CD4-positive, alpha-beta T cell treated with Interleukin-17A for 1 hour (primary cell): ENCODE results near the gene KRTAP10-7.
"Not testable (repeated sequence)": the region's sequence is repeated elsewhere in the genome, so short reads cannot be mapped to it uniquely, and the experiment has no call there.

Experiments
- DNase-seq: peaks from one replicate; pipeline ENCODE4 v3.0.0-alpha.2; 2020

Gene KRTAP10-7

DNA sequence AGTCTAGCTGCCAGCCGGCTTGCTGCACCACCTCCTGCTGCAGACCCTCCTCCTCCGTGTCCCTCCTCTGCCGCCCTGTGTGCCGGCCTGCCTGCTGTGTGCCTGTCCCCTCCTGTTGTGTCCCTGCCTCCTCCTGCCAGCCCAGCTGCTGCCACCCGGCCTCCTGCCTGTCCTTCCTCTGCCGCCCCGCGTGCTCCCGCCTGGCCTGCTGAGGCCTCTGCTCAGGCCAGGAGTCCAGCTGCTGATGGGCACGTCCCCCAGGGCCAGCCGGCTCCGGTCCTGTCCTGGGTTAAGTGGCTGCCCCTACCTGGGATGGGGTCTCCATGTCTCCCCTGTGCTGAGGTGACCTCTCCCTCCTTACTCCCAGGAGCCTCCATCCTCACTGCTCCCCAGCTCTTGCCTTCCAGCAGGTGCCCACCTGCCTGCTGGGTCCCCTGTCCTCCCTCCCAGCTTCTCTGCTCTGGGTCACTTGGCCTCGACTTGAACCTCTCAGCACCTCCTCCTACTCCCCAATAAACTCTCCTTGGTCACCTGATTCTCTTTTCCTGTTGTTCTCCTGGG lies 12.4 kb downstream of the KRTAP10-7 start:
- DNase-seq: no peak

DNA sequence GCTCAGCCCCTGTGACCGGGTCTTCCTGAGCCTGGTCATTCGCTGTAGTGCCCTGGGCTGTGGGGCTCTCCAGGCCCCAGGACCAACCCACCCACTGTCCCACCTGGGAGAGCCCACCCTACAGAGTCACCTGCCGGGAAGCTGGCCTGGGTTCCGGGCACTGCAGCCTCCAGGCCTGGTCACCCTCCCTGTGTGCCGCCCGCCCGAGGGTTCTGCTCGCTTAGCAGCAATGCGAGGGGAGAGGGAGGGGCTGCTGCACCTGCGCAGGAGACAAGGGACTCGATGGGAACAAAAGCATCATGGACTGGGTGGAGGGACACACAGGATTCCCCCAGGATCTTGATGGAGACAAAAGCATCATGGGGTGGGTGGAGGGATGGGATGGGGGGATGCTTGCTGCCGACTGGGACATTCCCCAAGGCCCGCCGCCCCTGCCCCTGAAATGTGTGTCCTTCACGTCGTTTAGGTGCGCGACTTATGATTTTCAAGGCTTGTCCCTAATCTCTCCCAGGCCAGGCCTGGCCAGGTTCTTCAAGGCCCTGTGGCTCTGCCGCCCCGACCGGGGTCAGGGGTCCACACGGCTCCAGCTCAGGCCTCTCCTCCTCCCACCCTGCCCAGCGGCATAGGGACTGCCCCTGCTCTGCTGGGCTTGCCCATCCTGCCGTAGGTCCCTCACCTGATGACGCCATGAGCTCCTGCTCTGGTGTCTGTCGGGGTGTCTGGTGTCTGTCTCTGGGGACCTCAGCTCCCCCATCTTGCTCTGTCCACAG lies 13.2 kb downstream of the KRTAP10-7 start:
- DNase-seq: no peak

DNA sequence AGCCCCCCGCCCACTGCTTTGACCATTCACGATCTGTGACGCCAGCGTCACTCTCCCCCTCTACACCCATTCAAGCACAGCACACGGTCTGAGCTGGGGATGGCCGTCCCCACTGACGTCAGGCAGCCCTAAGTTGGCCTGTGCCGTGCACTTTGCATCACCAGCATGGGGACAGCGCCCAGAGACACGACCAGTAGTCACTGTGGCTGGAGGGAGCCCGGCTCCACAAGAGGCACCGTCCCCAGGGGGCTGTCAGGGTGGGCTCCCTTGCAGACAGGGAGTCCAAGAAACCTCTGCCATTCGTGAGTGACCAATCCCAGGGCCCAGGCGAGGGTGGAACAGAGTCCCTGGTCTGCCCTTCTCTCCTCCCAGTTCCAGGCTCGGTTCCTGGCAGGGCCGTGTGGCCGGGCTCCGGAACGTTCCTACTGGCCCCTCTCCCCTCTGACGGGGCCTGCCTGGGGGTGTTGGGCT lies 13.8 kb downstream of the KRTAP10-7 start:
- no peak for DNase-seq

DNA sequence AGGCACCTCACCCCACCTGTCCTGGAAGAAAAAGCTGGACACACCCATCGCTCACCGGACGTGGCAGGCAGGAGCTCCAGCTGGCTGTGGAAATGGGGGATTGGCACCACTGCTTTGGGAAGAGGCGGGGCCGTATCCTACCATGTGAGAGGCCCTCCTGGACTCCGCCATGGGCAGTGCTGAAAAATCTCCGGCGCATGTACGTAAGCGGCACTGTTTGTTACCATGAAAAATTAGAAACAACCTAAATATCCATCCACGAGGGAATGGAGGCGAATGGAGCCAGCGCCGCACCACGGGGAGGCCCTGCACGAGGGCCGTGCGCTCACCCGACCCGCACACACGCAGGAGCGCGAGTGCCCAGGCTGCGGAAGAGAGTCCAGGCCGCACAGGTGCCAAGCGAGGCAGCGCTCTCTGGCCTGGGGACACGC lies 14.6 kb downstream of the KRTAP10-7 start:
- no peak for DNase-seq

DNA sequence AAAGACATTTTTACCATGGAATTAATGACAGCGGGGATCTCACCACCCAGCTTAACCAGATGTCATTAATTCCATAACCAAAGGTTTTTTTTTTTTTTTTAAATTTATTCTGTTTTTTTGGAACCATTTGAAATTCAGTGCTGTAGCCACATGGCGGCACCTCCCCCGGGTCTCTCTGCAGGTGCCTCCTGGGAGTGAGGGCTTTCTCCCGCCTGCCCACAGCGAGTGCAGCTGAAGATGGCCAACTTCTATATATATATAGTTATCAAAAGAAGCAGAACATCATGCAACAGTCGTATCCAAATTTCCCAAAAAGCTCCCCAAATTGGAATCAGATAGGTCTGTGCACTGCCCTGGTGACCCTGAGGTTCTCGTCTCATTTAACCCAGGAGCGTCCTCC lies 15.1 kb downstream of the KRTAP10-7 start:
- no peak for DNase-seq

DNA sequence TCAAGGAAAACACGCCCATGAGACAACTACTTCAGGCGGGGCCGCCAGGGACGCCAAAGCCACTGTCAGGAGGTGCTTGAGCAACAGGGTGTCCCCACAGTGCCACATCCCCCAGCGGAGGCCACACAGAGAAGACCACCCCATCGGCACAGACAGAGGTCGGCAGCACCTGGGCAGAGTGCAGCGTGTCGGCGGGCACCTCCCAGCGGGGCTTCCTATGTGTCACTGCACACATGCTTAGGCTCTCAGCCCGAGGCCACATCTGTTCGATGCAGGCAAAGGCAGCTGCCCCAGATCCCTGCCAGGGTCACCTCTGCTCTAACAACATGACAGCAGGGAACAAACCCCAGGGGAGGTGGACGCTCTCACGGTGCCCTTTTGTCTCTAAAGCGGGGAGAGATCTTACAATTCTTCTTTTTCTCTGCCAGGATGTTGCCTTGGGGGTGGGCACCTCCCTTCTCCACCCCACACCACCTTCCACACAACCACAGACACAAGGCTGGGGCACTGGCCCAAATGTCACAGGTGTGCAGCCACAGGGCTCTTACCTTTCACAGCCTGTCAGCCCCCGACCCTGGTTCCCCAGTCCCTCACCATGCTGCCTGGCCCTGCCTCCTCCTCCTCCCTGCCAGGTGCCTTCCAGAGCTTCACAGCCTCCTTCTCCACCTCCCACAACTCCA lies 15.7 kb downstream of the KRTAP10-7 start:
- DNase-seq: no peak

DNA sequence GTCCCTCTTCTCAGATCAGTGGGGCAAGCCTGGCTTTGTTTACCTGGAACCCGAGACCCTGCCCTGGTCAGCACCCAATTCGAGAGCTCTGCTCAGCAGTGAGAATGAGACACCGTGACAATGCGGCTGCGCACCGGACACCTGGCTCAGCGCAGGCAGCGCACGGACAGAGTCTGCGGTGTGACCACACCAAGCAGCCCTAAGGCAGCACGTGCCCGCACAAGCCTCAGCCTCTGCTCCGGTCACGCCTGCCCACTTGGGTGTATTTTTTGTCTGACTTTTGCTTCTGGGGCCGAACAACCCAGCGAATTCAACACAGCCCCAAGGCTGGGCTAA lies 16.2 kb downstream of the KRTAP10-7 start:
- DNase-seq: no peak

DNA sequence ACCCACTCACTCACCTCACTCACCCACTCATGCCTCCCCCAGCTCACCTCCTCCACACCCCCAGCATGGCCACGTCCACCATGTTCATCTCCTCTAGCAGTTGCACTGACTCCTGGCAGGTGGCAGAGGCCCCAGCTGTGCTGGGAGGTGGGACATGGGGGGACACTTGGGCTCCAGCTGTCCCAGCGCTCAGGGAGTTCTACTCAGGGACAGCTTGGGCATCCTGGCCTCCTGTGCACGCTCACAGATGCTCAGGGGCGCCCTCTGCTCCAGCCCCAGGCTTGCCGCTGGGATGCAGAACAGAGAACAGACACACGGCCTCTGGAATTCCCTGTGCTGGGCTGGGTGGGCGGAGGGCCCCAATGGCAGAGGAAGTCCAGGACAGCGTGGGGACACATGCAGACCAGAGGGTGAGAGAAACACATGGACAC lies 16.7 kb downstream of the KRTAP10-7 start:
- DNase-seq: no peak

DNA sequence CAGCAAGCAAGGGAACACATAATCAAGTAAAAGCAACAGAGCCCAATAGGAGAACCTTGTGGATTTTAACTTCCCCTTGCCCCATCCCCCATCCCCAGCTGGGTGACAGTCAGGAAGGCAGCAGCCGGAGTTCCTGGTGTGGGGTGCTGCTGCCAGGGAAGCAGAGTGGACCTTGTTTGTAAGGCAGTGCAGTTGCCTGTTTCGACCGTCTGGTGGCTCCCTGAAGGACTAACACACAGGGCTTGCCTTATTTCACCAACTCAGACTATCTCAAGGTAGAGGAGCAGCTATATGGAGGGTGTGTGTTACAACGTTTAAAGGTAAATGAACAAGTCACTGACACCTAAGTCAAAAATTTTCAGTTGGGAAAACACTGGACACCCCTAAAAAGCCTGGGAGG lies 18.1 kb downstream of the KRTAP10-7 start:
- DNase-seq: no peak

DNA sequence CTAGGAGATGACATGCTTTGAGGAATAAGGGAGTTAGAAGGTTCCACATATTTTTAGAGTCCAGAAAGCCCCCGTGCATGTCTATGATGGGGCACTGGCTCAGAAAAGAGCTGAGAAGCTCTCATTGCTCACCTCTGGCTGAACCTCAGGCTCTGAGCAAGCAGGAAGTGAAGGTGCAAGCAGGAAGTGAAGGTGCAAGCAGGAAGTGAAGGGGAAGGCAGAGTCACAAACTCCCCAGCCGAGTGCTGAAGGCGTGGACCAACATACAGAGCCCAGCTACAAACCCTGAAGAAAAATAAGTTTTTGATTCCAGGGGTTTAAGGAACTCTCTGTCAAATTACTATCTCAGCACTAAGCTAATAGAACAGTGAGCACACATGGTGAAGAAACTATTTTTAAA lies 18.5 kb downstream of the KRTAP10-7 start:
- peak; percentile 78 for DNase-seq

DNA sequence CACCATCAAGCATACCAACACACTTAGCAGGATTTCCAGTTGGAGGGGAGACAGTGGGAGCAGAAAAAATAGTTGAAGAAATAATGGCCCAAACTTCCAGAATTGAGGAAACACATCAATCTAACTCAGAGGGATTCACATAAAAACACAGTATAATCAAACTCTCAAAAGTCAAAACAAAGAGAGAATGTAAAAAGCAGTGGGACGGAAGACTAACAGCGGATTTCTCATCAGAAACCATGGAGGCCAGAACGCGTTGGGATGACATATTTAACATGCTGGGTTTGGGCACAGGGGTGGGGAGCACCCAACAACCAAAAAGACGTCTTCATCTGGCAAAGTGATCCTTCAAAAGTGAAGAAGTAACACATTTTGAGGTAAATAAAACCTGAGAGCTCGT lies 19.5 kb downstream of the KRTAP10-7 start:
- no peak for DNase-seq

DNA sequence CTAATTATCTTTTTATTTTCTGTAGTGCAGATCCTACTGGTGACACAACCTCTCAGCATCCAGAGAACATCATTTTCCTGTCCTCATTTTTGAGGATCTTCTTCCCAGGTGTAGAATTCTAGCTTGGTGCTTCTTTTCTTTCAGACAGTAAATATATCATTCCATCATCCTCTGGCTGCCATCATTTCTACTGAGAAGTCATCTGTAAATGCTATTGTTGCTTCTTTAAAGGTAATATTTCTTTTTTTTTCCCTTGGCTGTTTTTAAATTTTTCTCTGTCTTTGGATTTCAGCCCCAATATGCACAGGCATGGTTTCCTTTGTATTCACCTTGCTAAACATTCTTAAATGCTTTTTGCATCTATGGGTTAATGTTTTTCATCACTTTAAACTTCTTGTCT lies 23.2 kb downstream of the KRTAP10-7 start:
- no peak for DNase-seq

DNA sequence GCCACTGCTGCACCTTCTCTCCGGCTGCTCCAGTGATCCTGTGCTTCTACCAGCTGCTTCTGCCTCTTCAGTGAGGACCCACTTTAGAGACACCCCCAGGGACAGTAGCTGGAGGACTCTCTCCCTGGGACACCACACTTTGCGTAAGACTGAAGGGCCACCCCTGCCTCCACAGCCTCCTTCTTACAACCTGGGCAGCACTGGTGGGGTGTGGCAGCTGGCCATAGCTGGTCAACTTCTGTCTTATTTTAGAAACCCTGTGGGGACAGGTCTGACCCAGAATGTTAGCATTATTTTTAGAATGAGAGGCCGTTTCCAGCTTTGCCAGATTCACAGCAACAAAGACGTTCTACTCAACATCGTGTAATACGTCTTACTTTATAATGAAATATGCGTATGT lies 25.4 kb downstream of the KRTAP10-7 start:
- no peak for DNase-seq

DNA sequence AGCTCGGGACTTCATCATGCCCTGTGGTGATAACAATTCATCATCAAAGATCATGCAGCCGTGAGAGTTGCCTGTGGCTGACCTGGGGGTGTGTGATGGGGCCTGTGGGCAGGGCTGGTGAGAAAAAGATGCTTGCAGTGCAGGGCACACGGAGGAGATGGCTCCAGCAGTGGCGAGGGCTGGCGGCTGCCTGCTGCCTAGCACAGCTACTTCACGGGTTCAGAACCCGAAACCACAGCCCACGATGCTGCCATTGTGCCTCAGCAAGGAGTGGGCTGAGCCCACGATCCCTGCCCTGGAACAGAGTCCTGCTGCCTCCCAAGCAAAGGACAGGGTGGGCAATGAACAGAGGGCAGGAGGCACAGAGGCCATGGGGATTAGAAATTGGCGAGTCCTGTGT lies 25.9 kb downstream of the KRTAP10-7 start:
- DNase-seq: peak; percentile 45

DNA sequence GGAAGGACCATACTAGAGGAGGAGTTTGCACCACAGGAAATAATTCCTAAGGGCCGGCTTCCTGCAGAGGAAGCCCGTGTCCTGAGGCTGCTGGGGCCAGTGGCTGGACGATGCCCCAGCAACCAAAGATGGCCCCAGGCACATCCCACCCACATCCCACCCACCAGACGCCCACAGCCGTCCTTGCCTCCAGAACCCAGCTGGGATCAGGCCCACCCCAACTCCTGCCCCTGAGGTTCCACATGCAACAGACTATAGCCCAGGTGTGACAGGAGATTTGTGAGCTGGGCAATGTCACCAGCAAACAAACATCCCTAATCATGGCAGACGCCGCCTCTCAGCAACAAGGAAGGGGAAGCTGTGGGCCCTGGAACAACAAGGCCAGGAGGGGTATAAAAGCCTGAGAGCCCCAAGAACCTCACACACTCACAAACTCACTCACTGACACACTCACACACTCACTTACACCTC lies 26.3 kb downstream of the KRTAP10-7 start, which contains the start of gene KRTAP10-9:
Gene KRTAP10-9 (plus strand): TSS at position 421 of the 471 bp plus-strand sequence. CDS start 79 bp downstream, outside the sequence.
- no peak for DNase-seq

DNA sequence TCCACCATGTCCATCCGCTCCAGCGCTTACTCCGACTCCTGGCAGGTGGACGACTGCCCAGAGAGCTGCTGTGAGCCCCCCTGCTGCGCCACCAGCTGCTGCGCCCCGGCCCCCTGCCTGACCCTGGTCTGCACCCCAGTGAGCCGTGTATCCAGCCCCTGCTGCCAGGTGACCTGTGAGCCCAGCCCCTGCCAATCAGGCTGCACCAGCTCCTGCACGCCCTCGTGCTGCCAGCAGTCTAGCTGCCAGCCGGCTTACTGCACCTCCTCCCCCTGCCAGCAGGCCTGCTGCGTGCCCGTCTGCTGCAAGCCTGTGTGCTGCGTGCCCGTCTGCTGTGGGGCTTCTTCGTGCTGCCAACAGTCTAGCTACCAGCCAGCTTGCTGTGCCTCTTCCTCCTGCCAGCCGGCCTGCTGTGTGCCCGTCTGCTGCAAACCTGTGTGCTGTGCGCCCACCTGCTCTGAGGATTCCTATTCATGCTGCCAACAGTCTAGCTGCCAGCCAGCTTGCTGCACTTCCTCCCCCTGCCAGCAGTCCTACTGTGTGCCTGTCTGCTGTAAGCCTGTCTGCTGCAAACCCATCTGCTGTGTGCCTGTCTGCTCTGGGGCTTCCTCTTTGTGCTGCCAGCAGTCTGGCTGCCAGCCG lies 26.9 kb downstream of the KRTAP10-7 start:
- not testable (repeated sequence) for DNase-seq

DNA sequence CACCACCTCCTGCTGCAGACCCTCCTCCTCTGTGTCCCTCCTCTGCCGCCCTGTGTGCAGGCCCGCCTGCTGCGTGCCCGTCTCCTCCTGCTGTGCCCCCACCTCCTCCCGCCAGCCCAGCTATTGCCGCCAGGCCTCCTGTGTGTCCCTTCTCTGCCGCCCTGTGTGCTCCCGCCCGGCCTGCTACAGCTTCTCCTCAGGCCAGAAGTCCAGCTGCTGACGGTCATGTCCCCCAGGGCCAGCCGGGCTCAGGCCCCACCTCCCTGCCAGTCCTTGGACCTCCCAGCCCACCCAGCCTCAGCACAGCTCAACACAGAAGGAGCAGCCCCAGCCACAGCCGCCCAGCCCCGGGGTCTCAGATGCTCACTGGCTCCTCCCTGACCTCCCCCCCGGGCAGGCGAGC lies 27.4 kb downstream of the KRTAP10-7 start:
- not testable (repeated sequence) for DNase-seq

DNA sequence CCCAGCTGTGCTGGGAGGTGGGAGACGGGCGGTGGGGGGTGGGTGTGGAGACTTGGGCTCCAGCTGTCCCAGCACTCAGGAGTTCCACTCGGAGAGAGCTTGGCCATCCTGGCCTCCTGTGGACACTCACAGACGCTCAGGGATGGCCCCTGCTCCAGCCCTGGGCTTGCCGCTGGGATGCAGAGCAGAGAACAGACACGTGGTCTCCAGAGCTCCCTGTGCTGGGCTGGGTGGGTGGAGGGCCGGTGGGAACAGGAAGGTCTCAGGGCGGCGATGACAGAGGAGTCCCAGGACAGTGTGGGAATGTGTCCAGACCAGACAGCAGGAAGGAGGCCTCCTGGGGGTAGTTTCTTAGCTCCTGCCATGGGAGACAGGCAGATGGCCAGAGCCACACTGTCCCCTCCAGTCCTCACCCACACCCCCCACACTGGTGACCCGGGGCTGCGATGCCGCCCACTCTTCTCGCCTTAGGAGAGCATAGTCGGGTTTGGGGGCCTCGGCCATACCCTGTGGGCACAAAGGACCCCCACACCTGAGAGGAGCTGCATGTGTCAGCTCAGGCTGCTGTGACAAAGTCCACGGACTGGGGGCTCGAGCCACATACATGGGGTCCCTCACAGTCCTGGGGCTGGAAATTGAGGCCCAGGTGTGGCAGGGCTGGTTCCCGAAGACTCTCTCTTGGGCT lies 28.5 kb downstream of the KRTAP10-7 start:
- no peak for DNase-seq

DNA sequence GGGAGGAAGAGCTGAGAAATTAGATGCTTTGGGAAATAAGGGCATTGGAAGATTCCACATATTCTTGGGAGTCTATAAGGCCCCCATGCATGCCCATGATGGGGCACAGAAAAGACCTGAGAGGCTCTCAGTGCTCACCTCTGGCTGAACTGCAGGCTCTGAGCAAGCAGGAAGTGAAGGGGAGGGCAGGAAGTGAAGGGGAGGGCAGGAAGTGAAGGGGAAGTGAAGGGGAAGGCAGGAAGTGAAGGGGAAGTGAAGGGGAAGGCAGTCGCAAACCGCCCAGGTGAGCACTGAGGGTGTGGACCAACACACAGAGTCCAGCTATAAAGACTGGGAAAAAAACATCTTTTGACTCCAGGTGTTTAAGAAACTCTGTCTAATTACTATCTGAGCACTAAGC lies 30.0 kb downstream of the KRTAP10-7 start:
- DNase-seq: peak; percentile 31

DNA sequence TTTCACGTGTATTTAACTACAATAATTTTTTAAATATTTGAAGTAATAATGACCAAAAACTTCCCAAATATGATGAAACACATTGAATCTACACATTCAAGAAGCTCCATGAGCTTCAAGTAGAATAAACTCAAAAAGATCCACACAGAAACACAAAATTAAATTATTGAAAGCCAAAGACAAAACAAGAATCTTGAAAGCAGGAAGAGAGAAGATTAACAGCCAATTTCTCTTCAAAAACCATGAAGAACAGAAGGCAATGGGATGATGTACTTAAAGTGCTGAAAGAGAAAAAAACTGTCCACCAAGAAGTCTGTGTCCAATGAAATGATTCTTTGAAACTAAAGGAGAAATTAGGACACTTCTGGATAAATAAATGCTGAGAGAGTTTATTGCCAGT lies 31.7 kb downstream of the KRTAP10-7 start:
- DNase-seq: no peak

DNA sequence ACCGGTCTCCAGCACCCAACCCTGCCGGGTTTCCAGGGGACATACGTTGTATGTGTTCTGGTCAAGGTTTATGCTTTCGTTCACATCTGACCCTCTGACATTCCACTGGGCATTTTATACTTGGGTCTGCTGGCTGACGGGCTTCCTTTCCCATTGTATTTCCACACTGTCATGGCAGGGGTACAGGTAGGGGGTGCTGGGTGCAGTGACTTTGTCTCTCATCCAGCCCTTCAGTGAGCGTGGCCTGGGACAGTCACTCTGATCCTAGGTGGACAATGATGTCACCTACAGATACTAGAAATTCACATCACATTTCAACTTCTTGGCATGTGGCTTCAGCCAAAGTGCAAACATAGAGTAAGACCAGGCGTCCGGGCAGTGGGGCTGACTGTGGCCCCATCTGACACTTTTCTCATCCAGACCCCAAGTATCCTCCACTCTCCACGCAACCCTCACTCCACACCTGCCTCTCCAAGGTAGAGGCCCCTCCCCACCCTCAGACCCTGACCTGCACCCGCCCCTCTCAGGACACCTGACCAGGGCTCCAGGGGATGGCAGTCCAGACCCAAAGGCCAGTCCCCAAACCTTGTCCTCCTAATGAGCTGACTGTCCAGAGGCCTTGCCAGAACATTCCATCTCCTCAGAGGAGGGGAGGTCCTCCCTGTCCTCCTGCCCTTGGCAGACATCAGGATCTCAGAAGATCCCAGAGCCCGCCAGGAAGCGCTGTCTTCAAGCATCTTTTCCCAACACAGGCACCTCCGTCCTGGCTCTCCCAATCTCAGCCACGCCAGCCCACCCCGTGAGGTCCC lies 36.0 kb downstream of the KRTAP10-7 start:
- DNase-seq: no peak
